Erythroblast (primary cell): Measurements from ENCODE around the gene ATP1A2.

ENCODE experiments used
- GATA1 ChIP-seq: IDR thresholded peaks from 2 replicates; pipeline ENCODE4 v1.6.1; 2011; ENCODE audit warnings: low read depth, mild to moderate bottlenecking, control low read depth, low read length, moderate library complexity
- POLR2A ChIP-seq: IDR thresholded peaks from 2 replicates; pipeline ENCODE4 v1.6.1; 2011; ENCODE audit warnings: mild to moderate bottlenecking, low read length

- TF ChIP-seq POLR2A (no peak), GATA1 (no peak)
Measured at GRCh38 chr1:160095382-160096105, 20.0 kb upstream of the ATP1A2 start.
